H1 (cell line): Measurements from ENCODE around the gene GTSE1. TPM values are rescaled to one million over a fixed set of nuclear protein-coding genes. Genes with fewer than 3 reads are reported as not detected.

Experiments used
- CBX8 ChIP-seq: fragments of 300-800, 300-1000 bp; sonication (generic); IDR thresholded peaks from 2 replicates; pipeline ENCODE4 v1.7.1; 2016; ENCODE audit warnings: low read depth, low read length, borderline replicate concordance
- JUN ChIP-seq: IDR thresholded peaks from 2 replicates; pipeline ENCODE4 v1.6.1; 2011; ENCODE audit warnings: low read depth, mild to moderate bottlenecking, improper control_type of control experiment, low read length
- POLR2A ChIP-seq, 2 experiments: IDR thresholded peaks; 1 replicate in 1 of 2; 2 replicates in 1 of 2; pipeline ENCODE4 v1.6.1; 2011; ENCODE audit warnings: low read depth in 2 of 2, low read length in 2 of 2, mild to moderate bottlenecking in 2 of 2; ENCODE audit errors: control extremely low read depth in 1 of 2
- SP4 ChIP-seq: IDR thresholded peaks from 2 replicates; pipeline ENCODE4 v1.6.1; 2012; ENCODE audit warnings: low read length, inconsistent platforms
- TCF12 ChIP-seq: IDR thresholded peaks from 2 replicates; pipeline ENCODE4 v1.6.1; 2011; ENCODE audit warnings: low read depth, mild to moderate bottlenecking, low read length
- polyA plus RNA-seq, 7 experiments: library from polyadenylated mRNA; depleted of rRNA in 3 of 7; stranded (reverse) in 5 of 7; unstranded in 2 of 7; fragments of >200 nt in 5 of 7; fragments of 200-250 nt in 2 of 7; gene quantifications; 1 replicate in 5 of 7; 2 replicates in 1 of 7; 4 replicates in 1 of 7; pipeline versions ENCODE4 v1.2.1 to v1.2.3, GENCODE V29; 2011 to 2013; ENCODE audit warnings: missing spikeins in 2 of 7, mixed read lengths in 2 of 7
- total RNA-seq: library from RNA; stranded (reverse); fragmentation: NEBNext Ultra II Directional; extraction: Animal tissue kit (Norgen Biotek cat#: 25700); gene quantifications from 2 replicates; pipeline ENCODE4 v1.2.1, GENCODE V29; 2021

The GTSE1 gene
- total and polyA plus RNA-seq, 2 of the 8 experiments (the other 6 are each of a cell fraction or from before 2014, with no cell fraction given) = 17.5 to 38.6 TPM

- no peak for TF ChIP-seq CBX8
- no peak for TF ChIP-seq SP4
- no peak for TF ChIP-seq JUN
- no peak for TF ChIP-seq POLR2A (IDR thresholded peaks at IDR 0.05; ENCODE audit: control extremely low read depth in 1 of 2, low read depth in 2 of 2, low read length in 2 of 2)
- TF ChIP-seq TCF12 = no peak
These were observed 55.1 kb downstream of the GTSE1 start (continued) for GRCh38 chr22:46351767-46352166.
